ENCODE measurements around the gene HLX.

The HLX gene

GRCh38 chr1:220926146-220926545 lies 46.9 kb downstream of the HLX start:
- no peak for DNase-seq (ENCODE audit: low read depth in 1 of 2, low spot score in 1 of 2)
- TF ChIP-seq JUND (IDR thresholded peaks at IDR 0.05; ENCODE audit: low read depth), result no peak

GRCh38 chr1:220927442-220927841 lies 48.2 kb downstream of the HLX start:
- no peak for DNase-seq (ENCODE audit: low read depth in 1 of 2, low spot score in 1 of 2)
- TF ChIP-seq JUND (IDR thresholded peaks at IDR 0.05; ENCODE audit: low read depth), result no peak
- in situ Hi-C loops (cut with HindIII; ENCODE audit: low pct_unique_long_range_greater_than_20kb, low sequenced_read_pairs), result no loop called here

More at GRCh38 chr1:220926146-220926545, 46.9 kb downstream of the HLX start:
- in situ Hi-C loops (cut with HindIII; ENCODE audit: low pct_unique_long_range_greater_than_20kb, low sequenced_read_pairs), result no loop called here

- in situ Hi-C loops (cut with HindIII; ENCODE audit: low pct_unique_long_range_greater_than_20kb, low sequenced_read_pairs), result no loop called here
- no peak for DNase-seq (ENCODE audit: low read depth in 1 of 2, low spot score in 1 of 2)
Measured at GRCh38 chr1:220928320-220928719, 49.1 kb downstream of the HLX start.

GRCh38 chr1:220928725-220929300 lies 49.6 kb downstream of the HLX start:
- TF ChIP-seq JUND (IDR thresholded peaks at IDR 0.05; ENCODE audit: low read depth), result no peak
- no peak for DNase-seq (ENCODE audit: low read depth in 1 of 2, low spot score in 1 of 2)
- in situ Hi-C loops (cut with HindIII; ENCODE audit: low pct_unique_long_range_greater_than_20kb, low sequenced_read_pairs), result no loop called here

More at GRCh38 chr1:220928320-220928719, 49.1 kb downstream of the HLX start:
- TF ChIP-seq JUND (IDR thresholded peaks at IDR 0.05; ENCODE audit: low read depth), result no peak

GRCh38 chr1:220929304-220929703 lies 50.1 kb downstream of the HLX start:
- no peak for DNase-seq (ENCODE audit: low read depth in 1 of 2, low spot score in 1 of 2)
- no peak for TF ChIP-seq JUND (IDR thresholded peaks at IDR 0.05; ENCODE audit: low read depth)
- in situ Hi-C loops (cut with HindIII; ENCODE audit: low pct_unique_long_range_greater_than_20kb, low sequenced_read_pairs), result no loop called here

All from T47D (cell line).